ENCODE results near the gene MAST4. TPM values are rescaled to one million over a fixed set of nuclear protein-coding genes. Genes with fewer than 3 reads are reported as not detected.
A peak's percentile ranks its signal among the peaks of the same experiment; 100 is the strongest.

The MAST4 gene
- total RNA-seq, 4 donors from 2014 or later: 55.3 to 148 (median 110) TPM

GRCh38 chr5:67077296-67077695 is 481.1 kb downstream of the MAST4 start:
- Histone ChIP-seq H3K4me3 (no peak overlapping the region), H3K9me3 (no peaks in the 10 kb centered on the region), H3K27ac (no peak overlapping the region), H3K36me3 (peaks cover 0 to 44% (median 0%) of the 10 kb centered on the region in 3 donors), H3K27me3 (no peaks in the 10 kb centered on the region), H3K4me1 (peaks cover 0 to 10% (median 0%) of the 10 kb centered on the region in 3 donors)
- WGBS, 2 donors: 87 to 96% methylated on average over 4 of the region's 4 CpGs
- TF ChIP-seq POLR2A (IDR thresholded peaks at IDR 0.05) (no peak), CTCF (IDR thresholded peaks at IDR 0.05) (no peak)
- DNase-seq: no peak
- intact Hi-C loops (cut with DNase I): no loop called here

GRCh38 chr5:67081261-67081660 is 485.1 kb downstream of the MAST4 start:
- no peaks in the 10 kb centered on the region for H3K27me3 ChIP-seq
- H3K9me3 ChIP-seq: no peaks in the 10 kb centered on the region
- H3K4me1 ChIP-seq: peaks cover 0 to 30% (median 2%) of the 10 kb centered on the region in 3 donors
- peaks cover 0 to 40% (median 0%) of the 10 kb centered on the region in 3 donors for H3K36me3 ChIP-seq
- H3K4me3 ChIP-seq: no peak overlapping the region
- no peak for DNase-seq
- intact Hi-C loops (cut with DNase I): no loop called here
- 75 to 84% methylated on average over 2 of the region's 2 CpGs for WGBS, 2 donors
- no peak overlapping the region for H3K27ac ChIP-seq
- TF ChIP-seq CTCF (IDR thresholded peaks at IDR 0.05) (no peak), POLR2A (IDR thresholded peaks at IDR 0.05) (no peak)

- intact Hi-C loops (cut with DNase I): no loop called here
- no peak overlapping the region for H3K27ac ChIP-seq
- no peaks in the 10 kb centered on the region for H3K9me3 ChIP-seq
- DNase-seq: no peak
- no peak for TF ChIP-seq CTCF (IDR thresholded peaks at IDR 0.05)
- no peak for TF ChIP-seq POLR2A (IDR thresholded peaks at IDR 0.05)
- peaks cover 0 to 41% (median 2%) of the 10 kb centered on the region in 3 donors for H3K4me1 ChIP-seq
- 31 to 53% methylated on average over 1 of the region's 1 CpG for WGBS, 2 donors
- H3K36me3 ChIP-seq: peaks cover 0 to 24% (median 0%) of the 10 kb centered on the region in 3 donors
- H3K27me3 ChIP-seq: no peaks in the 10 kb centered on the region
- no peak overlapping the region for H3K4me3 ChIP-seq
These were observed 486.7 kb downstream of the MAST4 start for GRCh38 chr5:67082941-67083340.

- intact Hi-C loops (cut with DNase I): no loop called here
- H3K4me3 ChIP-seq: no peak overlapping the region
- no peak for DNase-seq
- H3K27ac ChIP-seq: no peak overlapping the region
- no peaks in the 10 kb centered on the region for H3K27me3 ChIP-seq
- H3K36me3 ChIP-seq: peaks cover 0 to 17% (median 0%) of the 10 kb centered on the region in 3 donors
- TF ChIP-seq POLR2A (IDR thresholded peaks at IDR 0.05): no peak
- TF ChIP-seq CTCF (IDR thresholded peaks at IDR 0.05): no peak
- no peaks in the 10 kb centered on the region for H3K9me3 ChIP-seq
- H3K4me1 ChIP-seq: peaks cover 10 to 65% (median 12%) of the 10 kb centered on the region in 3 donors
- WGBS, 2 donors: 60 to 71% methylated on average over 4 of the region's 4 CpGs
These were observed 489.4 kb downstream of the MAST4 start for GRCh38 chr5:67085616-67086015.

GRCh38 chr5:67089200-67089725 is 493.1 kb downstream of the MAST4 start:
- no peaks in the 10 kb centered on the region for H3K27me3 ChIP-seq
- intact Hi-C loops (cut with DNase I): no loop called here
- H3K4me3 ChIP-seq: no peak overlapping the region
- peak overlapping the region; percentile 7 to 56 (median 38) for H3K27ac ChIP-seq
- peaks cover 27 to 82% (median 30%) of the 10 kb centered on the region in 3 donors for H3K4me1 ChIP-seq
- H3K36me3 ChIP-seq: peaks cover 0 to 13% (median 0%) of the 10 kb centered on the region in 3 donors
- no peak for DNase-seq
- TF ChIP-seq CTCF (IDR thresholded peaks at IDR 0.05) (no peak), POLR2A (IDR thresholded peaks at IDR 0.05) (no peak)
- no peaks in the 10 kb centered on the region for H3K9me3 ChIP-seq
- 58 to 79% methylated on average over 2 to 4 of the region's 4 CpGs for WGBS, 2 donors

All from esophagus squamous epithelium (tissue), 5 donors.